ENCODE measurements around the gene AGMO.

Gene AGMO

DNA sequence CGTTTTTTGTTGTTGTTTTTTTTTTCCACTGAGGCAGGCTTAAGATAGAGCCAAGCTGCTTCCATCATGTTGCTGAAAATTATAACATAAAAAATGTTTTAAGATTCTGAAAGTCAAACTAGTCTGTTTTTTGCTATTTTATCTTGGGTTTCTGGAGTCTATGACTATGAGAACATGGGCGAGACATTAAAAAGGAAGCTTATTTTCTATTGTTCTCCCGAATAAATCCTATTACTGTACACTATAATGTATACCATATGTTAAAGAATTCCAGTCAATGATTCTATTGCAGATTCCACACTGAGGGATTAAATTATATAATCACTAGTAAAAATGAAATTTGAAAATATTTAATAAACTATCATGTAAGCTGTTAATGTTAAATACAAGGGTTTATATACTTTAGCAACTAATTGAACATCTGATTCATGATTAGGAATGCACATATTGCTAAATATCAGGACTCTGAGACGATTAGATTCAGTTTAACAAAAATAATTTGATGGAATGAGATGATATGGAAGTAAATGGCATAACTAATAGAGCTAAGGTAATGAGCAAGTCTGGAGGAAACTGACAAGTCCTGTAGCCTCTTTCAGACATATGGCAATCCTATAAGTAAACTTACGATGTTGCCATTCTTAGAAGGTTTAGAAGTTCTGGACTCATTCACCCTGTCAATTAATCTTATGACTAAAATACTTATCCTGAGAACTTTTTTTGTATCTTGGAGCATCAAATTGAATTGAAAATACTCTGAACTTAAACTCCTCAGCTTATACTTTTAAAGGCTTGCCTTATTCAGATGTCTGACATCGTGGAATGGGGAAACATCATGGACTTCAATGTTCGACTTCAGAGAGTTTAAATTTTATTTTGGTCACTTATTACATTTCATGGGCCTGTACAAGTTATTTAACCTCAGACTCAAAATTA lies 364.5 kb downstream of the AGMO start:
- no peaks in the 10 kb centered on the region for H3K9me2 ChIP-seq (replicated peaks; ENCODE audit: control insufficient read depth, low read length)
- no peak overlapping the region for H3K27ac ChIP-seq (ENCODE audit: low read depth, low read length)
- no peaks in the 10 kb centered on the region for H3K36me3 ChIP-seq (ENCODE audit: control insufficient read depth, low read length)
- TF ChIP-seq, protein P1, sequence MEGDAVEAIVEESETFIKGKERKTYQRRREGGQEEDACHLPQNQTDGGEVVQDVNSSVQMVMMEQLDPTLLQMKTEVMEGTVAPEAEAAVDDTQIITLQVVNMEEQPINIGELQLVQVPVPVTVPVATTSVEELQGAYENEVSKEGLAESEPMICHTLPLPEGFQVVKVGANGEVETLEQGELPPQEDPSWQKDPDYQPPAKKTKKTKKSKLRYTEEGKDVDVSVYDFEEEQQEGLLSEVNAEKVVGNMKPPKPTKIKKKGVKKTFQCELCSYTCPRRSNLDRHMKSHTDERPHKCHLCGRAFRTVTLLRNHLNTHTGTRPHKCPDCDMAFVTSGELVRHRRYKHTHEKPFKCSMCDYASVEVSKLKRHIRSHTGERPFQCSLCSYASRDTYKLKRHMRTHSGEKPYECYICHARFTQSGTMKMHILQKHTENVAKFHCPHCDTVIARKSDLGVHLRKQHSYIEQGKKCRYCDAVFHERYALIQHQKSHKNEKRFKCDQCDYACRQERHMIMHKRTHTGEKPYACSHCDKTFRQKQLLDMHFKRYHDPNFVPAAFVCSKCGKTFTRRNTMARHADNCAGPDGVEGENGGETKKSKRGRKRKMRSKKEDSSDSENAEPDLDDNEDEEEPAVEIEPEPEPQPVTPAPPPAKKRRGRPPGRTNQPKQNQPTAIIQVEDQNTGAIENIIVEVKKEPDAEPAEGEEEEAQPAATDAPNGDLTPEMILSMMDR (IDR thresholded peaks at IDR 0.05; ENCODE audit: low read depth, low read length, poor library complexity, severe bottlenecking): no peak
- no peak for TF ChIP-seq EZH2phosphoT487 (IDR thresholded peaks at IDR 0.05; ENCODE audit: borderline replicate concordance, low read length)
- H4K20me1 ChIP-seq (ENCODE audit: control insufficient read depth, insufficient read depth, low read depth, low read length): no peaks in the 10 kb centered on the region
- H3K9me3 ChIP-seq (ENCODE audit: control insufficient read depth, insufficient read depth, low read length): no peaks in the 10 kb centered on the region
- H3K4me1 ChIP-seq (ENCODE audit: control insufficient read depth, low read length): no peaks in the 10 kb centered on the region
- H3K79me2 ChIP-seq (ENCODE audit: control insufficient read depth, low read length): no peaks in the 10 kb centered on the region
- H3K4me2 ChIP-seq (ENCODE audit: low read length): no peak overlapping the region
- H3K4me3 ChIP-seq (ENCODE audit: low read length): no peak overlapping the region
- H3F3A ChIP-seq (ENCODE audit: control insufficient read depth, insufficient read depth): no peaks in the 10 kb centered on the region
- H3K27me3 ChIP-seq (ENCODE audit: control insufficient read depth, low read length): no peaks in the 10 kb centered on the region

DNA sequence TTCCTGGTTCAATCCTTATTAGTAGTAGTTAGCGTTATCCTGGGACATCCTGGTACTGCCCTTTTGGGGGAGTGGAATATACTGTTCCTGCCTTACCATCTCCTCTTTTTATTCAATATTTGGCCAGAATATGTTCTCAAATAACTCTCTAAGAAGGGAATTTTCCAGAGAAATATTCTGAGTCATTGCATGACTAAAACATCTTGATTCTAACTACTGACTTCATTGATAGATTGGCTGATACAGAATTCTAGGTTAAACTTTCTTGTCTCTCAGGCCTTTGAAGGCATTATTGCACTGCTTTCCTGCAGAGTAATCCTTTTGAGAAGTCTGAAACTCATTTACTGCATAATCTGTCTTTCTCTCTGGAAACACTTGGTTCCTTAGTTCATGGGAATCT lies 383.8 kb downstream of the AGMO start:
- H3K36me3 ChIP-seq (ENCODE audit: control insufficient read depth, low read length): no peaks in the 10 kb centered on the region
- H3K79me2 ChIP-seq (ENCODE audit: control insufficient read depth, low read length): no peaks in the 10 kb centered on the region
- H3K9me3 ChIP-seq (ENCODE audit: control insufficient read depth, insufficient read depth, low read length): no peaks in the 10 kb centered on the region
- H3K27ac ChIP-seq (ENCODE audit: low read depth, low read length): no peak overlapping the region
- no peak overlapping the region for H3K4me3 ChIP-seq (ENCODE audit: low read length)
- H3K4me1 ChIP-seq (ENCODE audit: control insufficient read depth, low read length): no peaks in the 10 kb centered on the region
- TF ChIP-seq EZH2phosphoT487 (IDR thresholded peaks at IDR 0.05; ENCODE audit: borderline replicate concordance, low read length): no peak
- TF ChIP-seq, protein P1 (IDR thresholded peaks at IDR 0.05; ENCODE audit: low read depth, low read length, poor library complexity, severe bottlenecking): no peak
- no peaks in the 10 kb centered on the region for H3K9me2 ChIP-seq (replicated peaks; ENCODE audit: control insufficient read depth, low read length)
- H3K27me3 ChIP-seq (ENCODE audit: control insufficient read depth, low read length): no peaks in the 10 kb centered on the region
- H3K4me2 ChIP-seq (ENCODE audit: low read length): no peak overlapping the region
- no peaks in the 10 kb centered on the region for H3F3A ChIP-seq (ENCODE audit: control insufficient read depth, insufficient read depth)
- no peaks in the 10 kb centered on the region for H4K20me1 ChIP-seq (ENCODE audit: control insufficient read depth, insufficient read depth, low read depth, low read length)

DNA sequence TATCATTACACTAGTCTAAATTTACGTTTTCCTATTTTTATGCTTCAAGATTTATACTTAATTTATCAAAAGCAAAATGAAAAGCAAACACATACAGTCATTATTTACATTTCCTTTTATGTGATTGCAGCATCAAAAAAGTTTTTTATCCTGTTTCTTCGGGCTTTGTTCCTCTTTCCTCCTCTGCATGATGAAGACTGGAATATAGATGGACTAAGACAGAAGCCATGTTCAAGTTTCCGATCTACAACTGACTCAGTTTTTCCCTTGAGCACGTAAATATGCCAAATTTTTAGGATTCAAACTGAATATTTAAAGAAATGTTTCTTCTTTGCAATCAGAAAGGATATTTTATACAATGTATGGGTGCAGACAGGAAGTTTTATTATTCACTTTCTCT lies 385.7 kb downstream of the AGMO start:
- no peaks in the 10 kb centered on the region for H4K20me1 ChIP-seq (ENCODE audit: control insufficient read depth, insufficient read depth, low read depth, low read length)
- TF ChIP-seq EZH2phosphoT487 (IDR thresholded peaks at IDR 0.05; ENCODE audit: borderline replicate concordance, low read length): no peak
- TF ChIP-seq, protein P1 (IDR thresholded peaks at IDR 0.05; ENCODE audit: low read depth, low read length, poor library complexity, severe bottlenecking): no peak
- no peaks in the 10 kb centered on the region for H3K79me2 ChIP-seq (ENCODE audit: control insufficient read depth, low read length)
- H3K9me2 ChIP-seq (replicated peaks; ENCODE audit: control insufficient read depth, low read length): no peaks in the 10 kb centered on the region
- no peaks in the 10 kb centered on the region for H3K36me3 ChIP-seq (ENCODE audit: control insufficient read depth, low read length)
- no peak overlapping the region for H3K4me2 ChIP-seq (ENCODE audit: low read length)
- H3K9me3 ChIP-seq (ENCODE audit: control insufficient read depth, insufficient read depth, low read length): no peaks in the 10 kb centered on the region
- H3K27me3 ChIP-seq (ENCODE audit: control insufficient read depth, low read length): no peaks in the 10 kb centered on the region
- H3K4me1 ChIP-seq (ENCODE audit: control insufficient read depth, low read length): no peaks in the 10 kb centered on the region
- H3F3A ChIP-seq (ENCODE audit: control insufficient read depth, insufficient read depth): no peaks in the 10 kb centered on the region
- no peak overlapping the region for H3K4me3 ChIP-seq (ENCODE audit: low read length)
- no peak overlapping the region for H3K27ac ChIP-seq (ENCODE audit: low read depth, low read length)
